Psoas muscle (tissue), 8 donors: ENCODE measurements around the gene EHD2. TPM values are rescaled to one million over a fixed set of nuclear protein-coding genes. Genes with fewer than 3 reads are reported as not detected.

Experiments used
- ATAC-seq, 4 donors: fragments of 200-7000 bp; cut with Tn5 transposase; one replicate each; pipeline ENCODE4 v1.9.1; 2020; ENCODE audit warnings: moderate library complexity in 3 of 4, mild to moderate bottlenecking in 2 of 4
- DNase-seq, 2 donors: peaks; one replicate each; pipeline ENCODE4 v3.0.0-alpha.2; 2020
- H3K27ac ChIP-seq: fragments of 200-600 bp; one replicate; pipeline ENCODE4 v1.8.0; 2022
- H3K27me3 ChIP-seq, 3 donors: fragments of 200-600 bp in 1 of 3; one replicate each; pipeline versions ENCODE4 v1.6.1 to v1.8.0; 2013 to 2022; ENCODE audit warnings: low read length in 2 of 3, mild to moderate bottlenecking in 2 of 3, moderate library complexity in 1 of 3; ENCODE audit not compliant: insufficient read depth in 3 of 3
- H3K36me3 ChIP-seq, 2 donors: fragments of 200-600 bp in 1 of 2; one replicate each; pipeline versions ENCODE4 v1.6.1 to v1.8.0; 2013 to 2022; ENCODE audit warnings: low read depth in 1 of 2, mild to moderate bottlenecking in 1 of 2, moderate library complexity in 1 of 2; ENCODE audit not compliant: insufficient read depth in 1 of 2
- H3K4me1 ChIP-seq: fragments of 200-600 bp; one replicate; pipeline ENCODE4 v1.8.0; 2022
- H3K4me3 ChIP-seq: fragments of 200-600 bp; one replicate; pipeline ENCODE4 v1.8.0; 2022; ENCODE audit warnings: mild to moderate bottlenecking
- H3K9me3 ChIP-seq: fragments of 200-600 bp; one replicate; pipeline ENCODE4 v1.8.0; 2022
- WGBS, 3 donors: extraction: QIAGEN DNeasy Blood & Tissue Kit; methylation state at CpG; one replicate each; pipeline versions ENCODE4 v1.1.6 to v1.1.7; 2013; 5-methylcytosine and 5-hydroxymethylcytosine counted together
- intact Hi-C, 2 donors: fragments of 100-400 bp; cut with DNase I; formaldehyde crosslinking; loops; one replicate each; pipeline versions ENCODE4 v1.11.0 to v1.14.2; 2022
- polyA plus RNA-seq, 3 donors: library from polyadenylated mRNA; stranded (reverse); fragments of 200-250 nt; gene quantifications; one replicate each; pipeline ENCODE4 v1.2.3, GENCODE V29; 2013
- total RNA-seq, 4 donors: library from RNA; stranded (reverse); fragmentation: NEBNext Ultra II Directional in 2 of 4; extraction: Animal tissue kit (Norgen Biotek cat#: 25700) in 2 of 4; gene quantifications; one replicate each; pipeline versions ENCODE4 v1.2.1 to v1.2.4, GENCODE V29; 2021 to 2023
- TF ChIP-seq, protein P1 (sequence below): fragments of 200-600 bp; IDR thresholded peaks from one replicate; pipeline ENCODE4 v1.8.0; 2022; ENCODE audit warnings: antibody characterized with exemption
- donor health status: healthy with polysubstance abuse.
- donor health status: DM: no; HTN: no; CAD: no; lungs with moderate emphysema.
- donor health status: Bipolar disorder and iron deficiency.
- donor health status: healthy.
- donor health status: DM: yes; HTN: yes; CAD: no.
- donor health status: DM: no; HTN: no; CAD: no.
- donor health status: DM: no; HTN: no; CAD: no.
- donor health status: DM: yes; HTN: yes; CAD: no.

Gene EHD2
- total and polyA plus RNA-seq, 7 donors, result 14.7 to 46.3 (median 27.8) TPM

DNA sequence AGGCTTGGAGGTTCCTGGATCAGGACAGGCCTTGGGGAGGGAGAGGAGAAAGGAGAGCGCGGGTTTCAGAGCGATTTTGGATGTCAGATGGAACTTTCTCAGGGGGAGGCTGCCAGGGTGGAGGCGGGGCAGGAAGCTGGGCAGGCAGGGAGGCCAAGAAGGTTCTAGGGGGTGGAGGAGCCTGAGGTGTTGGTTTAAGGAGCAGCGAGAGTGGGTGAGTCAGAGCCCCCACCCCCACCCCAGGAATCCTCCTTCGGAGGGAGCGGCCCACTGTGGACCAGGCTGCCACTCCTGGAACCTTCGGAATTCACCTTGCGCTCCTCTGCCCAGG, 16.2 kb downstream of the EHD2 start:
- Histone ChIP-seq H3K36me3 (peaks cover 0 to 11% of the 10 kb centered on the region in 2 donors), H3K27me3 (peaks cover 0 to 11% (median 0%) of the 10 kb centered on the region in 3 donors), H3K27ac (peak overlapping the region; percentile 51), H3K4me3 (peak overlapping the region; percentile 21), H3K4me1 (peaks cover 11% of the 10 kb centered on the region), H3K9me3 (no peaks in the 10 kb centered on the region)
- WGBS, 3 donors, result 32 to 43% (median 34%) methylated on average over 9 of the region's 9 CpGs
- DNase-seq (peak; percentile 64 to 79), ATAC-seq (peak; percentile 52 to 80 (median 70))
- TF ChIP-seq, protein P1, sequence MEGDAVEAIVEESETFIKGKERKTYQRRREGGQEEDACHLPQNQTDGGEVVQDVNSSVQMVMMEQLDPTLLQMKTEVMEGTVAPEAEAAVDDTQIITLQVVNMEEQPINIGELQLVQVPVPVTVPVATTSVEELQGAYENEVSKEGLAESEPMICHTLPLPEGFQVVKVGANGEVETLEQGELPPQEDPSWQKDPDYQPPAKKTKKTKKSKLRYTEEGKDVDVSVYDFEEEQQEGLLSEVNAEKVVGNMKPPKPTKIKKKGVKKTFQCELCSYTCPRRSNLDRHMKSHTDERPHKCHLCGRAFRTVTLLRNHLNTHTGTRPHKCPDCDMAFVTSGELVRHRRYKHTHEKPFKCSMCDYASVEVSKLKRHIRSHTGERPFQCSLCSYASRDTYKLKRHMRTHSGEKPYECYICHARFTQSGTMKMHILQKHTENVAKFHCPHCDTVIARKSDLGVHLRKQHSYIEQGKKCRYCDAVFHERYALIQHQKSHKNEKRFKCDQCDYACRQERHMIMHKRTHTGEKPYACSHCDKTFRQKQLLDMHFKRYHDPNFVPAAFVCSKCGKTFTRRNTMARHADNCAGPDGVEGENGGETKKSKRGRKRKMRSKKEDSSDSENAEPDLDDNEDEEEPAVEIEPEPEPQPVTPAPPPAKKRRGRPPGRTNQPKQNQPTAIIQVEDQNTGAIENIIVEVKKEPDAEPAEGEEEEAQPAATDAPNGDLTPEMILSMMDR, result no peak
- intact Hi-C loops, result no loop called here

DNA sequence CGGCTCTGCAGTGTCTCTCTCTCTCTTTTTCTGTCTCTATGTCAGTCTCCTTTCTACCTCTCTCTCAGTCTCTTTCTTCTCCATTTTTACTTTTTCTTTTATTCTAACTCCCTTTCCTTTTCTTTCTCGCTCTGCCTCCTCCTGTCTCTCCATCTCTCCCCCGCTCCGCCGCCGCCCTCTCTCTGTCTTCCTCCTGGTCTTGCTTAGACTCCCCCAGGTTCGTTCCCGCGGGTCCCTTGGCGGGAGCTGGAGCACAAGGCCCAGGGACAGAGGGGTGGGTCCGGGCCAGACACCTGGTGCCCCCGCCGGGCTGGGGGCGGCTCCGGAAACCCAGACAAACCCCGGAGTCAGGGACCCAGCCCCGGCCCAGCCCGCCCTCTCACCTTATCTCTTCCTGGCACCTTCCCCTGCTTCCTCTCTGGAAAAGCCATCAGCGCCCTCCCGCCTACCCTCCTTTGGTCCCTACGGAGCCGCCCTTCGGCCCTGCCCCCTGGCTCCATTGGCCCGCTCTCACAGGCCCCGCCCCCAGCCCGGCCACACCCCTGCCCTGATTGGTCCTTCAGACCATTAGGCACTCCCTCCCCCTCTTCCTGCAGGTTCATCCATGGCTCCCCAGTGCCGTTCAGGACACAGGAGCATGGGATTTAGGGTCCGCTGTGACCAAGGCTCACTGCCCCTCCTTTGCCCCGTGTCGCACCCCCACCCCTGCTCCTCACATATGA, 16.7 kb downstream of the EHD2 start:
- ATAC-seq (peak; percentile 55 to 79 (median 70)), DNase-seq (peak; percentile 74 to 86)
- Histone ChIP-seq H3K27me3 (peaks cover 0 to 11% (median 0%) of the 10 kb centered on the region in 3 donors), H3K36me3 (peaks cover 0 to 14% of the 10 kb centered on the region in 2 donors), H3K27ac (peak overlapping the region; percentile 51), H3K4me3 (peak overlapping the region; percentile 21), H3K9me3 (no peaks in the 10 kb centered on the region), H3K4me1 (peaks cover 11% of the 10 kb centered on the region)
- WGBS, 3 donors, result 51 to 59% (median 53%) methylated on average over 26 to 30 of the region's 30 CpGs
- intact Hi-C loops, result no loop called here
- TF ChIP-seq, protein P1, result no peak

DNA sequence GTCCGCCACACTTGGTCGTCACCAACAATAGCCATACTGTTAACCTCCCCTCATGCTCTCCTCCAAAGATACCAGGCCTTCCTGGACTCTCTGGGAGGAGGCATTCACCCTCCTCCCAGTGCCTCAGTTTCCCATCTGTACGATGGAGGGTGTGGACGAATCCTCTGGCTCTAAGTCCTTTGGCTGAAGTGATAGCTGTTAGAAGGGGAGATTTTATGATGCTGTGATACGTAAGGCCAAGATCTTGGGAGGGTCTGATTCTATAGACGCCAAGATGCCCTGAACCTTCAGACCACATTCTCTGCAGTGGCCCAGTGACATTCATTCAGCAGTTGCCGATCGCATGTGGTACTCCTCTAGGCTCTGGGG, 17.3 kb downstream of the EHD2 start:
- Histone ChIP-seq H3K27me3 (peaks cover 0 to 11% (median 0%) of the 10 kb centered on the region in 3 donors), H3K4me1 (peaks cover 11% of the 10 kb centered on the region), H3K36me3 (peaks cover 0 to 18% of the 10 kb centered on the region in 2 donors), H3K9me3 (no peaks in the 10 kb centered on the region), H3K4me3 (no peak overlapping the region), H3K27ac (no peak overlapping the region)
- intact Hi-C loops, result no loop called here
- 81 to 86% (median 81%) methylated on average over 8 of the region's 8 CpGs for WGBS, 3 donors
- no peak for DNase-seq
- no peak for ATAC-seq
- TF ChIP-seq, protein P1, result no peak

DNA sequence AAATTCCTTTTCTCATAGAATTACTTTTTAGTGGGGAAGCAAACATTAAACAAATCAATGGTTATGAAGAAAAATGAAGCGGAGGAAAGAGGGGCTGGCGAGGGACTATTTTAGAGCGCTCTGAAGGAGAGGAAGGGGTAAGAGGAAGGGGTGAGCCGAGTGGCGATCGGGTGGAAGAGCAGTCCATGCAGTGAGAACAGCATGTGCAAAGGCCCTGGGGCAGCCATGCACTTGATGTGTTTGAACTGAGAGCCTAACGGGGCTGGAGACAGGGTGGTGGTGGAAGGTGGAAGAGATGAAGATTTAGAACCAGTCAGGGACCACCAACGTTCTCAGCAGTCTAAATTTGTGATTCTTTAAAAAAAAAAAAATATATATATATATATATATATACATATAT, 17.7 kb downstream of the EHD2 start:
- Histone ChIP-seq H3K4me1 (peaks cover 11% of the 10 kb centered on the region), H3K27me3 (peaks cover 0 to 11% (median 0%) of the 10 kb centered on the region in 3 donors), H3K36me3 (peaks cover 0 to 18% of the 10 kb centered on the region in 2 donors), H3K27ac (no peak overlapping the region), H3K4me3 (no peak overlapping the region), H3K9me3 (no peaks in the 10 kb centered on the region)
- DNase-seq, result no peak
- ATAC-seq, result no peak
- intact Hi-C loops, result no loop called here
- TF ChIP-seq, protein P1, result no peak
- 86 to 92% (median 88%) methylated on average over 8 of the region's 8 CpGs for WGBS, 3 donors
